GM21576 (cell line): Measurements from ENCODE around the gene DGKD.
"Not testable (repeated sequence)": the region's sequence is repeated elsewhere in the genome, so short reads cannot be mapped to it uniquely, and the experiment has no call there.

Experiments used
- ATAC-seq: cut with Tn5 transposase; IDR thresholded peaks from one replicate; pipeline ENCODE4 v1.9.1; 2021; ENCODE audit warnings: mild to moderate bottlenecking, moderate library complexity; ENCODE audit not compliant: unreplicated experiment

The DGKD gene

GRCh38 chr2:233360771-233361176 lies 6.5 kb downstream of the DGKD start:
- no peak for ATAC-seq

- no peak for ATAC-seq
These were observed 7.0 kb downstream of the DGKD start for GRCh38 chr2:233361297-233361696.

GRCh38 chr2:233362742-233363141 lies 8.4 kb downstream of the DGKD start:
- ATAC-seq = no peak

- ATAC-seq = no peak
These were observed 9.5 kb downstream of the DGKD start for GRCh38 chr2:233363744-233364235.

GRCh38 chr2:233365861-233366520 lies 11.7 kb downstream of the DGKD start:
- no peak for ATAC-seq

- ATAC-seq = no peak
These were observed 13.3 kb downstream of the DGKD start for GRCh38 chr2:233367586-233367985.

GRCh38 chr2:233368756-233369155 lies 14.5 kb downstream of the DGKD start:
- ATAC-seq = no peak

GRCh38 chr2:233369462-233369861 lies 15.2 kb downstream of the DGKD start:
- no peak for ATAC-seq

GRCh38 chr2:233369897-233370685 lies 15.8 kb downstream of the DGKD start:
- no peak for ATAC-seq

- no peak for ATAC-seq
These were observed 17.3 kb downstream of the DGKD start for GRCh38 chr2:233371641-233372040.

GRCh38 chr2:233372855-233373254 lies 18.6 kb downstream of the DGKD start:
- ATAC-seq = no peak

- ATAC-seq = no peak
These were observed 19.0 kb downstream of the DGKD start for GRCh38 chr2:233373316-233373715.

- not testable (repeated sequence) for ATAC-seq
These were observed 20.5 kb downstream of the DGKD start for GRCh38 chr2:233374776-233375175.

- ATAC-seq = no peak
These were observed 21.4 kb downstream of the DGKD start for GRCh38 chr2:233375490-233376314.

- ATAC-seq = no peak
These were observed 24.7 kb downstream of the DGKD start for GRCh38 chr2:233379034-233379433.

- no peak for ATAC-seq
These were observed 25.1 kb downstream of the DGKD start for GRCh38 chr2:233379441-233379840.

- peak; percentile 37 for ATAC-seq
These were observed 26.0 kb downstream of the DGKD start for GRCh38 chr2:233380132-233380895.

- ATAC-seq = no peak
These were observed 26.8 kb downstream of the DGKD start for GRCh38 chr2:233380995-233381637.

GRCh38 chr2:233381638-233381995 lies 27.3 kb downstream of the DGKD start:
- no peak for ATAC-seq

- no peak for ATAC-seq
These were observed 29.7 kb downstream of the DGKD start for GRCh38 chr2:233384015-233384414.
